Measurements from ENCODE around the gene EPSTI1.
"Not testable (repeated sequence)": the region's sequence is repeated elsewhere in the genome, so short reads cannot be mapped to it uniquely, and the experiment has no call there.

The EPSTI1 gene

GRCh38 chr13:42991898-42992763, at the start of gene EPSTI1:
TSS of gene EPSTI1 (minus strand) at chr13:42992241. CDS start at chr13:42992165, 76 bp downstream.
- peak; percentile 53 for DNase-seq (ENCODE audit: low spot score)

GRCh38 chr13:43041369-43041921, 49.4 kb upstream of the EPSTI1 start:
- DNase-seq (ENCODE audit: low spot score) = no peak

- not testable (repeated sequence) for DNase-seq (ENCODE audit: low spot score)
These were observed 48.7 kb upstream of the EPSTI1 start for GRCh38 chr13:43040581-43041368.

GRCh38 chr13:43039966-43040365, 47.9 kb upstream of the EPSTI1 start:
- no peak for DNase-seq (ENCODE audit: low spot score)

GRCh38 chr13:43036351-43037250, 44.6 kb upstream of the EPSTI1 start:
- no peak for DNase-seq (ENCODE audit: low spot score)

- DNase-seq (ENCODE audit: low spot score) = no peak
These were observed 41.0 kb upstream of the EPSTI1 start for GRCh38 chr13:43033038-43033437.

- no peak for DNase-seq (ENCODE audit: low spot score)
These were observed 39.8 kb upstream of the EPSTI1 start for GRCh38 chr13:43031881-43032280.

GRCh38 chr13:43030548-43030947, 38.5 kb upstream of the EPSTI1 start:
- no peak for DNase-seq (ENCODE audit: low spot score)

- no peak for DNase-seq (ENCODE audit: low spot score)
These were observed 34.2 kb upstream of the EPSTI1 start for GRCh38 chr13:43026262-43026661.

- peak; percentile 33 for DNase-seq (ENCODE audit: low spot score)
These were observed 31.4 kb upstream of the EPSTI1 start, which contains the start of gene DNAJC15 for GRCh38 chr13:43023289-43023963. TSS of gene DNAJC15 (plus strand) at chr13:43023586. CDS start at chr13:43023627, 41 bp downstream.

- DNase-seq (ENCODE audit: low spot score) = no peak
These were observed 30.9 kb upstream of the EPSTI1 start for GRCh38 chr13:43022934-43023288.

- no peak for DNase-seq (ENCODE audit: low spot score)
These were observed 30.1 kb upstream of the EPSTI1 start for GRCh38 chr13:43021926-43022670.

- no peak for DNase-seq (ENCODE audit: low spot score)
These were observed 28.8 kb upstream of the EPSTI1 start for GRCh38 chr13:43020794-43021193.

GRCh38 chr13:43019811-43020210, 27.8 kb upstream of the EPSTI1 start:
- no peak for DNase-seq (ENCODE audit: low spot score)

- DNase-seq (ENCODE audit: low spot score) = no peak
These were observed 24.2 kb upstream of the EPSTI1 start for GRCh38 chr13:43016226-43016625.

GRCh38 chr13:43014162-43014561, 22.1 kb upstream of the EPSTI1 start:
- DNase-seq (ENCODE audit: low spot score) = no peak

- no peak for DNase-seq (ENCODE audit: low spot score)
These were observed 17.5 kb upstream of the EPSTI1 start for GRCh38 chr13:43009506-43009905.

- DNase-seq (ENCODE audit: low spot score) = no peak
These were observed 16.6 kb upstream of the EPSTI1 start for GRCh38 chr13:43008596-43008995.

- DNase-seq (ENCODE audit: low spot score) = no peak
These were observed 15.0 kb upstream of the EPSTI1 start for GRCh38 chr13:43006893-43007631.
